Mammary epithelial cell (primary cell): ENCODE results near the gene MYO5C.

ENCODE experiments used
- CTCF ChIP-seq, 2 donors: IDR thresholded peaks in 1 of 2; conservative IDR thresholded peaks in 1 of 2; 2 replicates each; pipeline ENCODE4 v1.5.1; 2011 to 2012; ENCODE audit warnings: inconsistent platforms in 2 of 2, low read length in 2 of 2, mild to moderate bottlenecking in 2 of 2, control low read depth in 1 of 2, low read depth in 1 of 2; ENCODE audit not compliant: insufficient read depth in 1 of 2; ENCODE audit errors: extremely low read depth in 1 of 2
- EZH2 ChIP-seq: IDR thresholded peaks from 2 replicates; pipeline ENCODE4 v1.6.1; 2012; ENCODE audit warnings: low read length, inconsistent platforms, borderline replicate concordance

- TF ChIP-seq CTCF (conservative IDR thresholded peaks at IDR 0.05 in 1 of 2, IDR thresholded peaks at IDR 0.05 in 1 of 2; ENCODE audit: extremely low read depth in 1 of 2, insufficient read depth in 1 of 2, low read depth in 1 of 2, low read length in 2 of 2) = no peak
- no peak for TF ChIP-seq EZH2
Measured at GRCh38 chr15:52164631-52165265, 130.9 kb downstream of the MYO5C start.
